AG04450 (cell line): ENCODE results near the gene NPIPB8. TPM values are rescaled to one million over a fixed set of nuclear protein-coding genes. Genes with fewer than 3 reads are reported as not detected.
"Not testable (repeated sequence)": the region's sequence is repeated elsewhere in the genome, so short reads cannot be mapped to it uniquely, and the experiment has no call there.

Experiments
- CTCF ChIA-PET: fragments of 300-600, 350-600 bp; formaldehyde crosslinking; extraction: SDS; loops from one replicate; lab custom pipeline; 2022; ENCODE audit warnings: antibody characterized with exemption, inconsistent platforms; lab: Charles Lee
- POLR2A ChIA-PET: fragments of 350-600 bp; formaldehyde crosslinking; extraction: SDS; loops from one replicate; lab custom pipeline; 2021; ENCODE audit warnings: antibody characterized with exemption, inconsistent platforms; lab: Yijun Ruan, JAX
- DNase-seq: peaks from one replicate; pipeline ENCODE4 v3.0.0-alpha.2; 2011; ENCODE audit warnings: low read depth, low spot score
- H3K27ac ChIP-seq: one replicate; pipeline ENCODE4 v1.5.1; 2012; ENCODE audit warnings: low read depth, low read length, control low read depth
- H3K27me3 ChIP-seq: one replicate; pipeline ENCODE4 v1.6.0; 2012; ENCODE audit warnings: low read length; ENCODE audit not compliant: control insufficient read depth, insufficient read depth
- H3K4me3 ChIP-seq: 2 replicates; pipeline ENCODE4 v1.5.1; 2011; ENCODE audit warnings: mild to moderate bottlenecking, low read depth, low read length, control low read depth
- H3K9me3 ChIP-seq: 2 replicates; pipeline ENCODE4 v1.5.1; 2012; ENCODE audit warnings: low read length; ENCODE audit not compliant: control insufficient read depth, insufficient read depth
- polyA plus RNA-seq: library from polyadenylated mRNA; depleted of rRNA; stranded (reverse); fragments of >200 nt; gene quantifications from 2 replicates; pipeline ENCODE4 v1.2.3, GENCODE V29; 2011; rRNA removed

The NPIPB8 gene
- polyA plus RNA-seq, 1 experiment = 0.69 TPM

DNA sequence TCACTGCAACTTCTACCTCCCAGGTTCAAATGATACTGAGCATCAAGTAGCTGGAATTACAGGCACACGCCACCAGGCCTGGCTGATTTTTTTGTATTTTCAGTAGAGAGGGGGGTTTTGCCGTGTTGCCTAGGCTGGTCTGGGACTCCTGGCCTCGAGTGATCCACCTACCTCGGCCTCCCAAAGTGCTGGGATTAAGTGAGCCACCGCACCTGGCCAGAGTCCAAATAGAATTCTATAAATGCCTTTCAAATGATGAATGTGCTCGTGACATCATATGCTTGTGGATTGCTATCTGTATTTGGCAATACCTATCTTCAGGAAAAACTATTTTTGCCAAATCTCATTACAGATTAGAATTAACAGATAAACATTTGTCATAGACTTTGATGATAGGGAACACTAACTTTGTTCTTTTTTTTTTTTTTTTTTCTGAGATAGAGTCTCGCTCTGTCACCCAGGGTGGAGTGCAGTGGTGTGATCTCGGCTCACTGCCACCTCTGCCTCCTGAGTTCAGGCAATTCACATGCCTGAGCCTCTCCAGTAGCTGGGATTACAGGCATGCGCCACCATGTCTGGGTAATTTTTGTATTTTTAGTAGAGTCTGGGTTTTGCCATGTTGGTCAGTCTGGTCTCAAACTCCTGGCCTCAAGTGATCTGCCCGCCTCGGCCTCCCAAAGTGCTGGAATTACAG lies 55.5 kb downstream of the NPIPB8 start:
- H3K27me3 ChIP-seq, CTCF ChIA-PET, DNase-seq, POLR2A ChIA-PET, H3K27ac ChIP-seq, H3K4me3 ChIP-seq, H3K9me3 ChIP-seq: not testable (repeated sequence)

DNA sequence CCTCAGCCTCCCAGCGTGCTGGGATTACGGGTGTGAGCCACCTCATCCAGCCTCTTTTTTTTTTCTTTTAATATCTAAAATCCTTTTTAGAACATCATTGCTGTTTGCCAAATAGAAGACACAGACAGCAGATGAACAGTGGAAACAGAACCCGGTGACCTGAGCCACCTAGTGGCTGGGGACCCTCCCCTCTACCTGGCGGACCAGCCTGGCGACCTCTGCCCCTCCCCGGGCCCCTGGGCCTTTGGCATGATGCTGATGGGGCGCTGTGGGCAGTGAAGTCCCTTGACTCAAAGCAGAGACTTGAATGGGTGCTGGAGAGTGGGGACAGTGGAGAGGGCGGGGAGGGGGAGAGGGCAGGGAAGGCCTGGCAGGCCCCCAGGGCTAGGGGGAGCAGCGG lies 61.9 kb downstream of the NPIPB8 start:
- CTCF ChIA-PET, H3K27me3 ChIP-seq, H3K27ac ChIP-seq, H3K9me3 ChIP-seq, DNase-seq, H3K4me3 ChIP-seq, POLR2A ChIA-PET: not testable (repeated sequence)

DNA sequence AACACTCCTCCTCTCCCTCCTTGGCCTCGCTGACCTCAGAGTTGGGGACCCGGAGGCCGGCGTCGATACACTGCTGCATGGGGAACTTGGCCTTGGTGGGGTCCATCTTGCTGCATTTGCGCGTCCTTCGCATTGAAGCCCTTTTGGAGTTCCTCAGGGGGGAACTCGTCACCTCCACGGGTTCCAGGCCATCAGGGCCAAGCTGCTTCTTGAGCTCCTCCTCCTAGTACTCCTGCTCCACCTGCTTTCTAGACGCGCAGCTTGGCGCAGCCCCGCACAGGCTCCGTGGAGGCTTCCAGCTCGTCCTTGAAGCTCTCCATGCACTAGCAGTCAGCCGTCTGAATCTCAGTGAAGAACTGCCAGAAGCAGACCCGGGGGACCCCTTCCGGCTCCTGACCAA lies 62.5 kb downstream of the NPIPB8 start:
- H3K27me3 ChIP-seq, DNase-seq, POLR2A ChIA-PET, CTCF ChIA-PET, H3K4me3 ChIP-seq, H3K27ac ChIP-seq, H3K9me3 ChIP-seq: not testable (repeated sequence)

DNA sequence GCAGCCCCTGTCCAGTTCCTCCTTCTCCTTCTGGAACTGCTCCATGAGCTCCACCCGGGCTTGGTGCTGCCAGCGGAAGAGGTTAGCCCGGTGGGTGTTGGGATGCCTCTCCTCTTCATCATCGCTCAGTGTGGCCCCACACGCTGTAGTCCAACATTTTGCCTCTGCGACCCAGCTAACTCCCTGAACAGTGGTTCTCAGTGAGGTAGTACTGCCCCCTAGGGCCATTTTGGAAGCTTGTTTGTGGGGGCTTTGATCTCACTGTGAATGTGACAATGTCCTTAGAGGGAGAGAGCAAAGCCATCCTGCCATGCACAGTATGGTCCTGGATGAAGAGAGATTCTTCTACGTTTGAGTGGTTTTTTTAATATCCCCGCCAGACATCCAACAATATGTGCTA lies 63.5 kb downstream of the NPIPB8 start:
- DNase-seq = not testable (repeated sequence)

DNA sequence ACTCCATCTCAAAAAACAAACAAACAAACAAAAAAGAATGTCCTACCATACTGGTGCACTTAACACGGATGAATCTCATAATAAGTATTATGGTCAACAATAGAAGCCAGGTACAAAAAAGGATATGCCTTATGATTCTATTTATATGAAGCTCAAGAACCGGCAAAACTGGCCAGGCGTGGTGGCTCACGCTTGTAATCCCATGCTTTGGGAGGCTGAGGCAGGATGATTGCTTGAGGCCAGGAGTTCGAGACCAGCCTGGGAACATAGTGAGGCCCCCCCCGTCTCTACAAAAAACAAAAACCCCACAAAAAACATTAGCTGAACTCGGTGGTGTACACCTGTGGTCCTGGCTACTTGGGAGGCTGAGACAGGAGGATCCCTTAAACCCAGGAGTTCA lies 66.4 kb downstream of the NPIPB8 start:
- POLR2A ChIA-PET, H3K9me3 ChIP-seq, CTCF ChIA-PET, H3K27me3 ChIP-seq, H3K27ac ChIP-seq, H3K4me3 ChIP-seq, DNase-seq: not testable (repeated sequence)

More for the DNA sequence above, 63.5 kb downstream of the NPIPB8 start:
- H3K9me3 ChIP-seq, POLR2A ChIA-PET, H3K4me3 ChIP-seq, H3K27me3 ChIP-seq, H3K27ac ChIP-seq, CTCF ChIA-PET: not testable (repeated sequence)

Other genes with a start within 250 kb of the NPIPB8 start
- gene EIF3CL, start 234.2 kb upstream of the NPIPB8 start, polyA plus RNA-seq = 44.2 and 67.9 TPM in 2 replicates
- gene NPIPB7, start 165.7 kb upstream of the NPIPB8 start, polyA plus RNA-seq = not detected in 2 replicates
- gene CLN3, start 146.0 kb upstream of the NPIPB8 start, polyA plus RNA-seq = 18.7 and 20.4 TPM in 2 replicates
- gene APOBR, start 143.4 kb upstream of the NPIPB8 start, polyA plus RNA-seq = not detected in 2 replicates
- gene IL27, start 131.2 kb upstream of the NPIPB8 start, polyA plus RNA-seq = not detected in 2 replicates
- gene NUPR1, start 99.1 kb upstream of the NPIPB8 start, polyA plus RNA-seq = 90.8 and 108 TPM in 2 replicates
- gene SGF29, start 84.1 kb upstream of the NPIPB8 start, polyA plus RNA-seq = 1.7 and 3.1 TPM in 2 replicates
- 0.11 and 0.12 TPM in 2 replicates for gene SULT1A2, start 41.0 kb upstream of the NPIPB8 start, polyA plus RNA-seq
- 1.6 and 2.1 TPM in 2 replicates for gene SULT1A1, start 28.0 kb upstream of the NPIPB8 start, polyA plus RNA-seq
- gene EIF3C, start 73.4 kb downstream of the NPIPB8 start, polyA plus RNA-seq = 223 and 265 TPM in 2 replicates
- 0.16 and 0.35 TPM in 2 replicates for gene NPIPB9, start 113.7 kb downstream of the NPIPB8 start, polyA plus RNA-seq
- 19.7 and 27.5 TPM in 2 replicates for gene ATXN2L, start 184.9 kb downstream of the NPIPB8 start, polyA plus RNA-seq
- 107 and 110 TPM in 2 replicates for gene TUFM, start 208.3 kb downstream of the NPIPB8 start, polyA plus RNA-seq
- gene SH2B1, start 225.8 kb downstream of the NPIPB8 start, polyA plus RNA-seq = 12.2 and 13.8 TPM in 2 replicates
- gene ATP2A1, start 240.4 kb downstream of the NPIPB8 start, polyA plus RNA-seq = 0.22 and 0.50 TPM in 2 replicates